Activated CD4-positive, CD25-positive, alpha-beta regulatory T cell treated with anti-CD3 and anti-CD28 coated beads, Interleukin-2, amount 50 U/mL, for 72 hours (primary cell): Measurements from ENCODE around the gene ZMIZ1.

Experiments used
- DNase-seq: peaks from one replicate; pipeline ENCODE4 v3.0.0; 2021

Gene ZMIZ1

GRCh38 chr10:79101560-79102497 is 33.1 kb downstream of the ZMIZ1 start:
- DNase-seq, result no peak

DNA sequence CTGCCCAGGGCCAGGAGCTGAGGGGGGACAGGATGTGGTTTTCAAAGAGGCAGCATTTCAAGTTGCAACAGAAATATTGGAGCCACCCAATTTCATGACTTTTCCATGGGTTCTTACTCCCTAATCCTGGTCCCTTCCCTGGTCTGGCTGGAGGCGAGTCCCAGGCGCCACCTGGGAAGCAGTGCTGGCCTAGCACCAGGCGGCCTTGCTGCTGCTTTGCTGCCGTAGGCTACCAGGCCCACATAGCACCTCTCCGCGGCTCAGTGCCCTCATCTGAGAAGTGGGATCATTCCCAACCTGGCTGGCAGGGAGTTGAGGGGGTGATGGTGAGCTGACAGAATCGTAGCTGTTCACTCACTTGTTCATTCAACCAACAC is 33.7 kb downstream of the ZMIZ1 start:
- no peak for DNase-seq

GRCh38 chr10:79103129-79103528 is 34.4 kb downstream of the ZMIZ1 start:
- DNase-seq, result no peak

DNA sequence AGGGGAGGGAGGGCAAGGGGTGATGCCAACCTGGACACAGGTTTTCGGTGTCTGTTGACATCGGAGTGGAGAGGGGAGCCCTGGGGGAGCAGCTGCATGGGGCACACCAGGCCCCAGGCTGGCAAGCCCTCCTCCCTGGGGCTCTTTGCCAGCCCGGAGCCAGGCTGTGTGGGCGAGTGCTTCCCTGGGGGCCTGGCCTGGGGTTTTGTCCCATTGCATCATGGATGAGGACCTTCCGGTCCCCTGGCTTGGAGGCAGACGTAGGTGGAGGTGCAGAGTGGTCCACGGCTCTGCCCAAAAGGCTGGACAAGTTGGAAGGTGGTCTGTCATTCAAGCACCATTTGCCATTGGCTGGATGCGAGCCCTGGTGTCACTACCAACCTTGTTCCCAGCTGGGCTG is 34.8 kb downstream of the ZMIZ1 start:
- no peak for DNase-seq

DNA sequence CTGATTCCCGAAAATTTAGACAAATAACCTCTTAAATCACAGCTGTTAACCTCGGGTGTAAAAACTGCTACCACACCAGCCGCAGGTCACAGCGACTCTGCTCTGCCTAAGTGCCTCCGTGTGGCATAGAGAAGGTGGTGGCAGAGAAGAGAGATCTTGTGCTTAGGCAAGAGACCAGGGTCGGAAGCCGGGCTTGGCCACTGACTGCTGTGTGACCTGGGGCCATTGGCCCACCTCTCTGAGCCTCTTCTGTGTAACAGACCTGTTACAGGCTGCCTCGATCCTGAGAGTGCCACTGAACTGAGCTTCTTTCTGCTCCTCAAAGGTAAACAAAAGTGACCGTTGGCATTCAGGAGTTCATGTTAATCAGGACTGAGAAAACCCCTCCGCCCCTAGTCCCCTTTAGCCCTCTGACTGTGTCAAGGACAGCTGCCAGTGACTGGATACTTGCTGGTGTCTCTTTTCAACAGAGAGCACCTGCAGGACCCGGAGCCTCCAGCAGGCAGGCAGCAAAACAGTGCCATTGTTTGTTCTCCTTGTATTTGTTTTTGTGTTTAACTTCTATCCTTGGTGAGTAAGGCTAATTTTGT is 36.5 kb downstream of the ZMIZ1 start:
- no peak for DNase-seq

GRCh38 chr10:79105818-79106217 is 37.1 kb downstream of the ZMIZ1 start:
- DNase-seq, result no peak

DNA sequence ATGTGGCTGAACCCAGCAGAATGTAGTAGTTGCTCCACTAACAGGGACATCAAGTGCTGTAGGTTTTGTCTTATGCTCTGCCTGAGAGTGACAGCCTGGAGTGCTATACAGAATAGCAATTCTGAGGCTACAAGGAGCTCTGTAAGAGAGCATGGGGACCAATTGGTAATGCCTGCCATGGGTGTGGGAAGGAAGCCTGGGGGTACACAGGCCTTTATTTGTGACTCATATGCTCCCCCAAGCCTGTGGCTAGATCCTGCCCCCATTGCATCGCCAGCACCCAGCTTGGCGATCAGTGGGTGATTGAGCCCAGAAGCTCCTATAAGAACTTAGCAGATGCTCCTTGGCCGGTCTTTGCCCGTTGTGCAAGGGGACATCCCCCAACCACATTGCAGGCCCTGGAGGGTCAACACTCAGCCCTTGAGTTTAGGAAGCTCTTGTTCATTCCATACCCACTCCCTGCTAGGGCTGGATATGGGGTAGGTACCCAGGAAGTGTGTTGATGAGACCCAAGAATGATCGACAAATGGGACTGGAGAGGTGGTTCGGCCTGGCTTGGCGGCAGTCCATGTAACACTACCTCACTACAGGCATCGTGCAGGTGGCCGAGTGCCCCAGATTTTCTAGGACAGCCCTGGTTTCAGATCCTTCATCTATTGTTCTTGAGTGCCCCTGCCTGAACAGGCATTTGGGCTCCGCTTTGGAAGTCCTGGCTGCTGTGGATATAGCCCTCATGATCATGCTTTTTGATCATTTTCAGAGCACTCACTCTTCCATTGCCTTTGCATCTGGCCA is 37.7 kb downstream of the ZMIZ1 start:
- DNase-seq, result no peak

GRCh38 chr10:79107736-79108264 is 39.0 kb downstream of the ZMIZ1 start:
- DNase-seq, result no peak

- no peak for DNase-seq
Observed at GRCh38 chr10:79108728-79109127, 40.0 kb downstream of the ZMIZ1 start.

DNA sequence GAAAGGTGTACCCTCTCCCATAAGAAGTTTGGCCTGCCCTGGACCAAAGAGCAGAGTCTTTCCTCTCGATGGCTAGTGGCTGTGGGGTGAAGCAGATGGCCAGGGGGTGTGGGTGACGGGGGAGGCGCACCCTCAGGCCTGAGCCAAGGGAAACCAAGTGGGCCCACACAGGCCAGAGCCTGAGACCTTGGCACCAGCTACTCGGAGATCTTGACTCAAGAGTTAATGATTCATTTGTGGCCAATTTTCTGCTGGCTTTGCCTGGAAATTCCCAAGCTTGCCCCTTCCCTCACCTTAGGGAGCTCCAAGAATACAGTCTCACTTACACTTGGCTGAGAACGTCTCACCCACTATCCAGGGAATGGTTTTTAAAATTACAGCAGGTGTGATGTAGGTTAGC is 42.7 kb downstream of the ZMIZ1 start:
- DNase-seq, result no peak

DNA sequence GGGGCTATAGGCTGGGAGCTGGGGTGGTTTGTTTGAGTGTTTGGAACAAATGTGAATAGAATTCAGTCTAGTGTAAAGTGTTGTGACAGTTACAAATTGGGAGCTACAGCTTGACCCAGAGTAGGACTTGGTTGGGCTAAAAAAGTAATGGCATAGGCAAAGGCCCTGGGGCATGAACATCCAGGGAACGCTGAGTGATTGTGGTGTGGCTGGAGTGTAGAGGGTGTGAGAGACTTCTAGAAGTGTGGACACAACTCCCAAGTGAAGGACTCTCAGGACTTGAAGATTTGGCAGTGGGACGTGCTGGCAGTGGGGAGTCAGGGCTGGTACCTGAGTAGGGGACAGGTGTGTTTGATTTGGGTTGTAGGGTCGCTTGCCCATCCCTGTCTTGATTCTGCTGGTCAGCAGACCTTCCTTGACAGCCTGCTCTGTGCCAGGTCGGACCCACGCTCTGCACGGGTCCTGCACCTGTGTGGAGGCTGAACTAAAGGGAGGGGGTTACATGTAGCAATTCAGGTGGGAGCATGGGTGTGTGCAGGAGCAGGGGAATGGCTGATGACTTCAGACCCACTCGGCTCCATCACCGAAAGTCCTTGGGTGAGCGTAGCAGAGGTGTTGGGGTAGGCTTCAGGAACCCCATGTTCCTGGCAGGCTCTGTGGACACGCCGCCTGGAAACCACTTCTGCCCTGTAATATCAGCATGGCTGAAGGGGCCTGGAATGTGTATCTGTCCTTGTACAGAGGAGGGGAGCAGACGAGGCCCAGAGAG is 43.3 kb downstream of the ZMIZ1 start:
- no peak for DNase-seq

- DNase-seq, result no peak
Observed at GRCh38 chr10:79112881-79113431, 44.2 kb downstream of the ZMIZ1 start.

GRCh38 chr10:79113827-79114226 is 45.1 kb downstream of the ZMIZ1 start:
- no peak for DNase-seq

DNA sequence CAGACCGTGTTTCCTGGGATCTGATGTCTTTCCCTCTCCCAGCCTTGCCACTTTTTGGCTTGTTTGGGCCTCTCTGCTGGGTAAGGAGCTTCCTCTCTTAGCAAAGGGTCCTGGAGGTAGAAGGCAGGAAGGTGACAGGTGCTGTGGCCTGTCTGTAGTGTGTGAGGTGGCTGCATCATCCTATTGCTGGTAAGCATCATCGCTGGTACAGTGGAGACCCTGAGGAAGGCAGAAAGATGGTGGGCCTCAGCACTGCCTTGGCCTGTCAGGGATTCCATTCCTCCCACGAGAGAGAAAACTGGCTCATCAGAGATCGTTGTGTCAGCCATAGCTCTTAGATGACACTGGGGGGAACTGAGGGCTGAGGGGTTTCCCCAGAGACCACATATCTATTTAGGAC is 46.5 kb downstream of the ZMIZ1 start:
- no peak for DNase-seq

DNA sequence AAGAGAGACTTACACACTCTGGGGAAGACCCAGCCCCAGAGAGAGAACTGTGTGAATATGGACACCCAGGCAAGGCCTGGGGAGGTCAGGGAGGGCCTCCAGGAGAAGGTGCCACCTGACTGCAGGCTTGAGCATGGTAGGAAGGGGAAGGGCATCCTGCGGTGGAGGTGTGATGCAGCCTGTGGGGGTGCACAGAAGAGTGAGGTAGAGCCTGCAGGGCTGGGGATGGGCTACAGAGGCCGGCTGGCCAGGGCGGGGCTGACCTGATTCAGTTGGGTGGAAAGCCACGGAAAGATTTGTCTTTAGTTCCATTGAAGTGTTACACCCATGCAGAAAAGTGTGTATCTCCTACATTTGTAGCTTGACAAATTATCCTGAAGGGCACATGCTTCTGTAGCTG is 47.6 kb downstream of the ZMIZ1 start:
- DNase-seq, result no peak

GRCh38 chr10:79116801-79117723 is 48.3 kb downstream of the ZMIZ1 start:
- DNase-seq, result no peak

DNA sequence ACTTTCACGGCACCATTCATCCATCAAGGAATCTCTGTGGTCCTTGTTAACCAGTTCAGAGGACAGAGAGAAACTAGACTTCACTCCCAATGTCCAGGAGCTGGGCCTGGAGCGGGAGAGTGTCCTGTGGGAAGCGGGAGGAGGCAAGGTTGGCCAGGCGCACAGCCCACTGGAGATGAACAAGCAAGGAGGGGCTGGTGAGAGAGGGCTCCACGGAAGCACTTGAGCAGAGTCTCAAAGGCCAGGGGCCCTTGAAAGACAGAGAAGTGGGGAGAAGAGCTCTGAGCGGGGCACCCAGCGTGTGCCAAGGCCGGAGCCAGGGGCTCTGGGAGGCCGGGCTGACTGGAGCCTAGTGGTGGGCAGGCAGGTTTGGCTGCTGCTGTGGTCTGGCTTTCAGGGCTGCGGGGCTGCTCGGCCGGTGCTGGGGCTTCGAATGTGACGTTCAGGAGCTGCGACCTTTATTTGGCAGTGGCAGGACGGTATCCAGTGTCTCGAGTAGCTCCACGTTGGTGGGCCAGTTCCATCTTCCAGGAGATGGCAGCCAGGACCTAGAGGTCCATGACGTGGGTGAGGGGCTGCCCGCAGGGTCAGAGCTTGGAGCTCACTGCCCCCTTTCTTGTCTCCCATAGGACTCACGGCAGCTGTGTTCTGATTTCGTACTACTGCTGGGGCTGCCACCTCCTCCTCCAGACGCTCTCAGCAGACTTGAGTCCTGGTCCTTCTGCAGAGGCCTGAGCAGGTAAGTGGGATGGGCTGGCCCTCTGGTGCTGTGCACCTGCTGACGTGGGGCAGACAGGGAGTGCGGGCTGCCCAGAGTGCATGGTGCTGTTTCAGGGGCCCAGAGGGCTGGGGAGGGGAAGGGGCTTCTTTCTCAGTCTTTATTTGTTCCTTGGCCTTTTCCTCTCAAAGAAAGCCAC is 49.8 kb downstream of the ZMIZ1 start:
- DNase-seq, result no peak

- no peak for DNase-seq
Observed at GRCh38 chr10:79119306-79119705, 50.5 kb downstream of the ZMIZ1 start.

DNA sequence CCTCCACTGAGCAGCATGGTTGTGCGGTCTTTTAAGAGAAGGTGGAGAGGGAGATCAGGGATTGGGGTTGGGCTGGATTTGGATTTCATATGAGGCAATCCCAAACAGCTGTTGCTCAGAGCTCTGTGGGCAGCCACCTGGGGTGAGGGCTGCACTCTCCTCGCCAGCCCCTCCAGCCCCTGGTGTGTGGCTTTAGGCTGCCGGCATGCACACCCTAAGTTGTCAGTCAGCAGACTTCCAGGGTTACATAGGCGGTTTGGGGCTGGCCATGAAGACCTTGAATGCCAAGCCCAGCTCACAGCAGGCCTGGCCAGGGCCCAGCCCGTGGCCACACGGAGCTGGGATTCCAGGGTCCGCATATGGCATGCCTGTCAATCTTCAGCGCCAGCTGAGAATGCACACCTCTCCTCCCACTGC is 54.8 kb downstream of the ZMIZ1 start:
- no peak for DNase-seq

DNA sequence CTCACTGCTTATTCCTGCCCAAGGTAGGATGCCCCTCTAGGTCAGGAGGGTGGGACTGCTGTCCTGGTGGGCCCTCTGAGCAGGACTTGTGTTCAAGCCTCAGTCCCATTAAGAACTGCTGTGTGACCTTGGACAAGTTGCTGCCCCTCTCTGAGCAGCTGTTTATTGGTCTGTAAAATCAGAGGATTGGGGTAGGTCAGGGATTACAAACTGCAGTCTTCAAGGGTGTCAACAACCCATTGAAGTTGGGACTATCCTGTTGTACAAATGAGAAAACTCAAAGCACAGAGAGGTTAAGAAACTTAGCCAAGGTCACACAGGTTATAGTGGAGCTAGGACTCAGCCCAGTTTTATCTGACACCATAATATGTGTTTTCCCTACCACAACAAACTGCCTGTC is 55.3 kb downstream of the ZMIZ1 start:
- DNase-seq, result no peak
